ENCODE results near the gene LBR.
A peak's percentile ranks its signal among the peaks of the same experiment; 100 is the strongest.

LBR gene

DNA sequence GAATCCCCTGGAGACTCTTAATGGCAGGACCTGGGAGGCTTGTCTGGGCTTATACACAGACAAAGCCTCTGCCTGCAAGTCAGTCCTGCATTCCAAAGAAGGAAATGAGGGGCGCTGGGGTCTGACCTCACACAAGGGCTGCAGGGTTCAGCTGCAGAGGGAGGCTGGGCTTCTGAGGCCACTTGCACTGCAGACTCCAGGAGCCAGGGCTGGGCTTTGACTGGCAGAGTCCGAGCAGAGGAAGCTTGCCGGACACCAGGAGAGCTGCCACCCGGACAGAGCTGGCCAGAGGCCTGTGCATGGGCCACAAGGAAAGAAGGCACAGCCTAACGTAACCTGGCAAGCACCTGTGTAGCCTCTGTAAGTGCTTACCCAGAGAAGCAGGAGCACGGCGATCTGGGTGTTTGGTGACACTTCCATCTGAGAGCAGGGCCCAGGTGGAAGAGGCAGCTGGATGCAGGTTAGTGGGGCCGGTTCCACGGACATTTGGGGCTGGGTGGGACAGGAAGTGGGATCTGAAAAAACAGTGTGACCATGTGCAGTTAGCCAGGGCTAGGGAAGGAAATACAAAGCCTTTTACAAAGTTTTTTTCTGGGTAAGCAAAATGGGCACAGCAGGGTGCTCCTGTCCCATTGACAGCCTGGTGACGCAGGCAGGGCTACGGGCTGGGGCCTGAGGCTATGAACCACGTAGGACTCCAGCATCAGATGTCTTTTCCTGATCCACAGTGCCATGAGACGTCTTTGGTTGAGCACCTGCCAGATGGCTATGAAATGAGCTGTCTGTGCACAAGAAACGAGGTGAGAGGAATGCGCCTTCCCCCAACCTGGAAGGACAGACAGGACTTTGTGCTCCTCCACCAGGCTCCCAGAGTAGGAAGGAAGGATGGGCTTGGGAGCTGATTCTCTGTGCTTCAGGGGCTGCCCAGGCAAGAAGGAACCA lies 37.3 kb upstream of the LBR start:
- DNase-seq (ENCODE audit: low read depth in 2 of 2): no peak

GRCh38 chr1:225462714-225463574 lies 35.1 kb upstream of the LBR start:
- no peak for DNase-seq (ENCODE audit: low read depth in 2 of 2)

DNA sequence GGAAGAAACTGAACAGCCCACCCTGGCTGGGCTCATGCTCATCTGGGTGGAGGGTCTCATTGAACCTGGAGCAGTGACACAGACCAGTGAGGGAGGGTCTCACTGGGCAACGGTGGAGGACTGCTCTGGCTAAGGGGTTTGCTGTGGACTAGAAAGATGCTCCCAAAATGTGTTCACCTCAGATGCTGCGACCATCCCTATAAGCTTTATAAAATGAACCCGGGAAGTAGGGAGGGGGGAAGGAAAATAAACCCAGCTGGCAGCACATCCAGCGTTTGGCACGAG lies 34.5 kb upstream of the LBR start:
- DNase-seq (ENCODE audit: low read depth in 2 of 2): no peak

GRCh38 chr1:225461533-225462428 lies 33.9 kb upstream of the LBR start:
- no peak for DNase-seq (ENCODE audit: low read depth in 2 of 2)

GRCh38 chr1:225460737-225461532 lies 33.1 kb upstream of the LBR start:
- peak; percentile 48 to 69 for DNase-seq (ENCODE audit: low read depth in 2 of 2)

GRCh38 chr1:225460021-225460736 lies 32.3 kb upstream of the LBR start:
- DNase-seq (ENCODE audit: low read depth in 2 of 2): no peak

DNA sequence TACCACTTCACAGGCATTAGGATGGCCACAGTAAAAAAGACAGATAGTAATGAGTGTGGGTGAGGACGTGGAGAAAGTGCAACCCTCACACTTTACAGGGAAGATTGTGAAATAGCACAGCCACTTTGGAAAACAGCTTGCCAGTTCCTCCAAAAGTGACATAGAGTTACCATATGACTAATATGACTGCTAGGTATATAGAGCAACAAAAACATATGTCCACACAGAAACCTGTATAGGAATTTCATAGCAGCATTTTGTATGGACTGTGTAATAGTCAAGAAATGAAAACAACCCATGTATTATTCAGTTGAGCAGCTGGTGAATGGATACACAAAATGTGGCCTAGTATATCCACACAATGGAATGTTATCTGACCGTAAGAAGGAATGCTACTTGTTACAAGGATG lies 30.4 kb upstream of the LBR start:
- no peak for DNase-seq (ENCODE audit: low read depth in 2 of 2)

GRCh38 chr1:225454733-225455132 lies 26.9 kb upstream of the LBR start:
- DNase-seq (ENCODE audit: low read depth in 2 of 2): peak; percentile 83 to 84

- no peak for DNase-seq (ENCODE audit: low read depth in 2 of 2)
Observed at GRCh38 chr1:225453797-225454648, 26.2 kb upstream of the LBR start.

- no peak for DNase-seq (ENCODE audit: low read depth in 2 of 2)
Observed at GRCh38 chr1:225451840-225452515, 24.1 kb upstream of the LBR start.

DNA sequence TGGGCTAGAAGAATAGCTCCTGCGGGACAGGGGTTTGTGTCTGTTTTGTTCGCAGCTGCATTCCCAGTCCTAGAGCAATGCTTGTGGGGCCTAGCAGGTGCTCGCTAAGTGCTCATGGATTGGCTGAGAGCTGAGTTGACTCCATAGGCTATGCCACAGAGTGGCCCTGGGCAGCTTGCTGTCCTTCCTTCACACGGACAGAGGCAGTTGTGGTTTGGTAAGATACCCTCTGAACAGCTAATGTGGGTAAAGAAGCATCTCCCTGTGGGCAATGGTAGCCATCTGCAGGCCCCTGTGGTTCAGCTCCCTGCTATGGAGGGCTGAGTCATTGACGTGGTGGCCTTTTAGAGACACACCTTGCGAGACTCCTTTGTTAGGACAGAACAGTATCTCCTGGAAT lies 23.5 kb upstream of the LBR start:
- no peak for DNase-seq (ENCODE audit: low read depth in 2 of 2)

DNA sequence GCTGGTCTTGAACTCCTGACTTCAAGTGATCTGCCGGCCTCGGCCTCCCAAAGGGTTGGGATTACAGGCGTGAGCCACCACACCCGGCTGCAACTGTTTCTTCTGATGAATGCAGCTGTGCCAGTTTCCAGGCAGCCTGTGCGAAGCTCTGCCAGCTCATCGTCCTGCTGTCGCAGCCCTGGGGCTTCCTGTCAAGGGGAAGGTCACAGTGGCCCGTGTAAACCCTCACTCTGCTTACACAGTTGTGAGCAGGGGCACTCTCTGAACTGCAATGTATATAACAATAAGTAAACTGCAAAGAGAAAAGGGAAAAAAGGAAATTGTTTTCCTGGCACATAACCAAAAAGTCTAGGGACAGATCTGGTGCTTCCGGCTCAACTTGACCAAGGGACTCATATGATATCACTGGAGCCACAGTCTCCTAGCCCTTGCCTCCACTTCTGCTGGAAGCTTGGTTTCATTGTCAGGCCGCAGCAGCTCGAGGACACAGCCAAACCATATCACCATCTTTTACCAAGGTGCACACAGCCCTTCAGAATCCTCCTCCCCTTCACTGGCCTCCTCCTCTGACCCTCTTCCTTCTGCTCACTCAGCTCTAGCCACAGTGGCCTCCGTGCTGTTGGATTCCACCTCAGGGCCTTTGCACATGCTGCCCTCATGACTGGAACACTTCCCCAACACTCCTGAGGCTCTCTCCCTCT lies 22.8 kb upstream of the LBR start:
- no peak for DNase-seq (ENCODE audit: low read depth in 2 of 2)

DNA sequence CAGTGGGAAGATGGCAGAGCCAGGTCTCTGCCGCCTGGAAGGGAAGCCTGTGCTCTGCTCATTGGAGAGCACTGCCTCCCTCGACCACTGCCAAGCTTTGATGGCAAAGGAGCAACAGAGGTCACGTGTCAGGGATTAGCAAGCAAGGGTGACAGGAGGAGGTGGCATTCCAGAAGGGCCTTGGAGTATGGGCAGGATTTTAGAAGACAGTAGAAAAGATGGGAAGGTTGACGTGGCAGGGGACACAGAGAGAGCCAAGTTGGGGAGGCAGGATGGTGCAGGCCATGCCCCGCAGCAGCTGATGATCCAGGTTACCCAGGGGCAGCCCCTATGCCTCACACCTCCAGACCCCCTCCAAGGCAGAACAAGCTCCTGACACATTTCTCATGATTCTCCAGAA lies 21.9 kb upstream of the LBR start:
- DNase-seq (ENCODE audit: low read depth in 2 of 2): no peak

GRCh38 chr1:225449261-225449660 lies 21.4 kb upstream of the LBR start:
- DNase-seq (ENCODE audit: low read depth in 2 of 2): no peak

- no peak for DNase-seq (ENCODE audit: low read depth in 2 of 2)
Observed at GRCh38 chr1:225448146-225448805, 20.4 kb upstream of the LBR start.

- DNase-seq (ENCODE audit: low read depth in 2 of 2): no peak
Observed at GRCh38 chr1:225447650-225448089, 19.8 kb upstream of the LBR start.

- DNase-seq (ENCODE audit: low read depth in 2 of 2): no peak
Observed at GRCh38 chr1:225446981-225447615, 19.3 kb upstream of the LBR start.
